Activated effector memory CD4-positive, alpha-beta T cell treated with anti-CD3 and anti-CD28 coated beads, Interleukin-2, amount 50 U/mL, for 16 hours (primary cell): Measurements from ENCODE around the gene RAI14.
"Not testable (repeated sequence)": the region's sequence is repeated elsewhere in the genome, so short reads cannot be mapped to it uniquely, and the experiment has no call there.

Source experiments
- DNase-seq: peaks from one replicate; pipeline ENCODE4 v3.0.0-alpha.2; 2020

Gene RAI14

GRCh38 chr5:34736445-34737115 lies 80.5 kb downstream of the RAI14 start:
- DNase-seq, result no peak

GRCh38 chr5:34737731-34738130 lies 81.6 kb downstream of the RAI14 start:
- DNase-seq, result no peak

- DNase-seq, result no peak
Observed at GRCh38 chr5:34738381-34738780, 82.3 kb downstream of the RAI14 start.

GRCh38 chr5:34740389-34740806 lies 84.3 kb downstream of the RAI14 start:
- no peak for DNase-seq

- DNase-seq, result no peak
Observed at GRCh38 chr5:34742061-34742460, 85.9 kb downstream of the RAI14 start.

- DNase-seq, result no peak
Observed at GRCh38 chr5:34743878-34744277, 87.8 kb downstream of the RAI14 start.

- DNase-seq, result no peak
Observed at GRCh38 chr5:34748431-34748830, 92.3 kb downstream of the RAI14 start.

GRCh38 chr5:34749431-34749873 lies 93.3 kb downstream of the RAI14 start:
- no peak for DNase-seq

- DNase-seq, result no peak
Observed at GRCh38 chr5:34750206-34750605, 94.1 kb downstream of the RAI14 start.

- DNase-seq, result no peak
Observed at GRCh38 chr5:34751807-34752736, 95.9 kb downstream of the RAI14 start.

- DNase-seq, result not testable (repeated sequence)
Observed at GRCh38 chr5:34753236-34753635, 97.1 kb downstream of the RAI14 start.

GRCh38 chr5:34755926-34756325 lies 99.8 kb downstream of the RAI14 start:
- no peak for DNase-seq

- no peak for DNase-seq
Observed at GRCh38 chr5:34756781-34757624, 100.9 kb downstream of the RAI14 start.

GRCh38 chr5:34758514-34758913 lies 102.4 kb downstream of the RAI14 start:
- no peak for DNase-seq

- DNase-seq, result not testable (repeated sequence)
Observed at GRCh38 chr5:34759213-34759612, 103.1 kb downstream of the RAI14 start.

GRCh38 chr5:34765662-34766061 lies 109.5 kb downstream of the RAI14 start:
- DNase-seq, result no peak

- DNase-seq, result no peak
Observed at GRCh38 chr5:34767180-34767579, 111.1 kb downstream of the RAI14 start.

- no peak for DNase-seq
Observed at GRCh38 chr5:34770486-34770885, 114.4 kb downstream of the RAI14 start.

- no peak for DNase-seq
Observed at GRCh38 chr5:34771076-34771475, 114.9 kb downstream of the RAI14 start.

- DNase-seq, result no peak
Observed at GRCh38 chr5:34772267-34773098, 116.4 kb downstream of the RAI14 start.

- DNase-seq, result no peak
Observed at GRCh38 chr5:34774139-34774538, 118.0 kb downstream of the RAI14 start.

GRCh38 chr5:34774678-34775077 lies 118.5 kb downstream of the RAI14 start:
- DNase-seq, result not testable (repeated sequence)
